HK-2 (cell line): ENCODE results near the gene AKAP13.

ENCODE experiments used
- DNase-seq: peaks from one replicate; pipeline ENCODE4 v3.0.0-alpha.2; 2018; ENCODE audit not compliant: unreplicated experiment

Gene AKAP13

DNA sequence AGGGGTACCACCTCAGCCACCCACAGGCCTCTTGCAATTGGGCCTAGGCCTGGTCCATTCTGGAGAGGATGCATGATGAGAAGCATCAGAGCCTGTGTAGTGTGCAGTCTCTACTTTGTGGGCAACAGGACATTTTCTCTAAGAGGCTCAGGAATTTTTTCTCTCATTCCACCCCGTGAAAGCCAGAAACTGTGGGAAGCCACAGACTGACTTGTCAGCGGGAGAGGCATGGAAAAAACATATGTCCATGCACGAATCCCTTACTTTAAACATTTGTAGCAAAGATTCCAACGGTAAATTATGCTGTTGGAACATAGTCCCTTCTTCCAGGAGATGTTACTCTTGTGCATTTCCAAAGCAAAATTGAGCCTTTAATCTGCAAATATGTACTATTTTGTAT, 217.8 kb downstream of the AKAP13 start:
- no peak for DNase-seq

DNA sequence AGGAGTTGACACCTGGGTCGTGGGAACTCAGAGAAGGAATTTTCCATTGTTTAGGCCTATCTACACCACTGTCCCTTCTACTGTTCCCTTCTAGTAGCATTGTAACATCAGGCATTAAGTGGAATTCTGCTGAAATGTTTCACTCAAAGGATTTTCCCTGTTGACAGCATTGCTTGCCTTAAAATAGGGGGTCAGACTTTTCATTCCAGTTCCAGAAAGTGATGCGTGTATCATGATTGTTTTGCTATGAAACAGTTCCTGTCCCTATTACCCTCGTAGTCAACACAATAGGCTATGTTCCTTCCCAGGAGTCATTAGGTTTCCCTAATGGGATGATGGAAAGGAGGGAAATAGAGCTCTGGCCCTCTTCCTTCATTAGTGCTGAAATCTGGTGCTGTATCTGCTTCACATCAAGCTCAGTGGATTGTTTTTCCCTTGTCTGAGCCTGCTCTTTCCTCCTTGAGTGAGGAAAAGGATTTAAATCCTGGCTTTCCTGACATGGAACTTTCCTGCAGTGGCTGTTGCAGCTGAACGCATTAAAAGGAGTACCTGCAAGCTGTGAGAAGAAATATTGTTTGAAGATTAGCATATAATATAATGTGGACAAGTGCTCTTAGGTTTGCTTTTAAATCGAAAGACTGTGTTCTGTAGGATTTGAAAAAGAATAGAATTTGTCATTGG, 218.5 kb downstream of the AKAP13 start:
- DNase-seq = no peak

DNA sequence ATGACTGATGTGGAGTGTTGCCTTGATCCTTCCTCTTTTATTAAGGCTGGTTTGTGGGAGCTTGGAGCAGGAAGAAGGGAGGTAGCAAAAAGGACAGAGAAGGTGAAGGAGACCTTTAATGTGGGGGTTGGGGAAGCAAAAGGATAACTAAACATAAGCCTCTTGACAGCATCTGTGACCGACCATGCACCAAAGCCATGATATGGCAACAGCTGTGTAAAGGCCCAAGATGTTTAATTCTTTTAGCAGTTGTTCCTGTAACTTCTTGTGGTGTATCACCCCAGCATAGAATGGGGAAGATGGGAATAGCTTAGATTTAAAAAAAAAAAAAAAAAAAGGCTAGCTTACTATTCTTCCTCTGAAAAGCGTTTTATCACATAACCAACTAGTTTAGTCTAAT, 219.6 kb downstream of the AKAP13 start:
- no peak for DNase-seq

DNA sequence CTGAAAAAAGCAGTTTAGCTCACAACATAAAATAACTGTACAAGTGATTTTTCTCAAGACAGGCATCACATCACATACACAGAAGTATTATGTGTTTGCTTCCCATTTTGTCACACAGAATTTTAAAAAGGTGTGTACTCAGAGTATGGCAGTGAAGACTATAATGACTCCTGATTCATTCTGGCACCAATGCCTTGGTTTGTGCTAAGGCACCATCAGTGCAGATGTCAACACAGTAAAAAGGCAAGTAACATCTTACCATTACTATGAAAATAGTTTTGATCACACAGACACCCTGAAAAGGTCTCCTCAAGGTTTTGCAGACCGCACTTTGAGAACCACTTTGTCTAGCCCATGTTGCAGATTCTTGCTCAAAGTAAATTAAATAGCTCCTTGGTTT, 222.8 kb downstream of the AKAP13 start:
- DNase-seq = no peak

DNA sequence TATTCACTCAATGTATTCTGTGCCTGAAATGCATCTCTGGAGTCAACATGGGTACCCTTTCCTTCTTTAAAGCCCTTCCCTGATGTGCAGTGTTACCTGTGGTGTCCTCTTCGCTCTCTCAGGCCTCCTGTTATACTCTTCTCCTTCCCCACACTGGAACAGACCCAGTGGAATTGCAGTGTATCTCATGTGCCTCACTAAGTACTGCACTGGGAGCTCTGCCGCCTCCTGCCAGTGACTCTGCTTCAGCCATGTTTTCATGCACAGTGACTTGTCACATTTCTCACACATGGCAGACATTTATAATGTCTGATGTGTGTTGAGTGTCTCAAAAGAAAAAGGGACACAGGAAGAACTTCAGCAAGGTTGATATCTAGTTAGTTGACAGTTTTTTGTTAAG, 223.3 kb downstream of the AKAP13 start:
- DNase-seq = no peak

DNA sequence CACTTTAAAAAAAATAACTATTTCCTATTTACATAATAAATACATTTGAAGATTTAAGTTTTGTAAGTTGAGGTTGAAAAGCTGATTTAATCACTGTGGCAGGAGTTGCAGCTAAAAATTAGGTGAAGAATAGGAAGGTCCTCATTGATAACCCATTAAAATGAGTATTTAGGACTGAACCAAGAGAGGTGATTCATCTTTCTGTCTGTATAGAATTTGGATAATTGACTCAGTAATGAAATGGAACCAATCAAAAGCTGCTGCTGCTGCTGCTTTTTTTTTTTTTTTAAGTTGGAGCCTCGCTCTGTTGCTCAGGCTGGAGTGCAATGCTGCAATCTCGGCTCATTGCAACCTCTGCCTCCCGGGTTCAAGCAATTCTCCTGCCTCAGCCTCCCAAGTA, 223.8 kb downstream of the AKAP13 start:
- no peak for DNase-seq

DNA sequence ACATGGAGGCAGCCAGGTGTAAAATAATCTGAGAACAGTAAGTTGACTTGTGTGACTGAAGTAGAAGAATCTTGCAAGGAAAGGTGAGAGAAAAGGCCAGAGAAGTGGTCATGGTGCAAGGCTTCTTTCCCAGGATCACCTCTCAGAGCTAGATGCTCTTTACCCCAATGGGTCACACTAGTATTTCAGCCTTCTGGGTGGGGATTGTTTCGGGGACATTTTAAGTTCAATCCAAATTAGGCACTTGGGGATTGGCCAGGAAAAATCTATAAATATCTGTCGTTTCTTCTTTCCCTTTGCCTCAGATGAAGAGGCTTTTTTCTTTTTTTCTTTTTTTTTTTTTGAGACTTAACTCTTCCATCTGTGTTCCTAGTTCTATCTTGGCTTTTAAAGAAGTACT, 226.3 kb downstream of the AKAP13 start:
- no peak for DNase-seq

DNA sequence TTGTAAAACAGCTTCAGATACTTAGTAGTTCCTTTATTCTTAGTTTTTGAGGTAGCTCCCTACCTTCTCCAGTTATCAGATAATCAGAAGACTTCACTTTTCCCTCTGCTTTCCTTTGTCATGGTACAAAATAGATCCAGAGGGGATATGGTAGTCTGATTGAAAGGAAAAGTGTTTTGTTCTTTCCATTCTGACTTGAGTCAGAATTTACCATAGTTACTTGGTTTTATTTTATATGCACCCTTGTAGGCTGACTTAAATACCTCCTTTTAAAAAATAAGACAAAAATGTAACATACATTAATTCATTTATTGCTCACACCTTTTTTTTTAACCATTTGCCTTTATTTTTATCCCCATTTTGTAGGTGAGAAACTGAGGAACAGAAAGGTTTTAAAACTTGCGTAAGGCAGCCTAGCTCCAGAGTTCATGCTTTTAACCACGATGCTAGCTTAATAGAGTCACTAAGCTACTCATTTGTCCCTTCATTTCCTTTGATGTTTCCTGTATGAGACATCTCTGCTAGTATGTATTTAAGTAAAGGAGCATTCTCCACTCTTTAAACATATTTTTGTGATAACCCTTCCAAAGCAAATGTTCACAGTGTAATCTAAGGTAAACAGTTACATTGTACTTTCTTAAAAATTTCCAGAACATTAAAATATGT, 226.9 kb downstream of the AKAP13 start:
- no peak for DNase-seq

DNA sequence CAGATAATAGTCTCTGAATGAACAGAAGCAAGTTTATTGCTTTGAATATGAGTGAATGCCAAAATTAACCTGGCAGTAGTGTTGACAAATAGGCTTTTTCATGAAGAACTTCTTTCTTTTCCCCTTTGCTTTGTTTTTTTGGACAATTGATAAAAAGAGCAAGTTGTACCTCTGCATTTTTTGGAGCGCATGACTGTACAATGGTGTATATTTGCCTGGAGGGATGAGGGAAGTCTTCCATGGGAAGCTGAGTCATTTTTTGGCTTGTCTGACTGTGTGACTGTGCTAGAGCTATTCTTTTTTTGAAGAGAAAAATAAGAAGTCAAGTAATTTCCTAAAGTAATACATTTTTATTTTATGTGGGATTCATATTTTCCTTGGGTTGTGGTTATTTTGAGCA, 227.4 kb downstream of the AKAP13 start:
- no peak for DNase-seq

DNA sequence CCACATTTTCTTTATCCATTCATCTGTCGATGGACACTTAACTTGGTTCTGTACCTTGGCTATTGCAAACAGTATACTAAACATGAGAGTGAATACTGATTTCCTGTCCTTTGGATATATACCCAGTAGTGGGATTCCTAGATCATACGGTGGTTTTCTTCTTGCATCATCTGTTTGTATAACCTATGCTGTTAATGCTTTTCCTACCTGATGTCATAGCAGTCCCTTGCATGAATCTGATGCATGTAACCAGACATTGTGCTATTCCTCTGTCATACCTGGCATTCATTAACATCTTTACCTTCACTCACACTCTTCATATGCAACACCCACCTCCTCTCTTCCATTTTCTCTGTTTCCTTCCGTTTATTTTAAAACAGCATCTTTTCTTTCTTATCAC, 229.1 kb downstream of the AKAP13 start:
- no peak for DNase-seq

DNA sequence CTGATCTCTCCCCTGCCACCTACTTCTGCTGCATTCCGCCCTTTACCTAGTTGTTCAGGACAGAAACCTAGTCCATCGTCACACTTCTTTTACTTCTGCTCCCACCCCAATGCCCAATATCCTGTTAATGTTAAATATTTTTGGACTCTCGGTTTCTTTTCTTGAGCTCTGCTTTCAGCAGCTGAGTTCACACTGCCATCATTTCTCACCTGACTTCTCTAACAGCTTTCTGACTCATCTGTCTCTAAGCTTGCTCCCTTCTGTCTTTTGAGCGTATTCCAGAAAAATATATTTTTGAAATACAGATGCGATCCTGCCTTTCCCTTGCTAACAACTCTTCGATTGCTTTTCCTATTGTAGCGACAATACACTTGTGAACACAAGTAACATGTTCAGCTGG, 231.0 kb downstream of the AKAP13 start:
- DNase-seq = no peak

DNA sequence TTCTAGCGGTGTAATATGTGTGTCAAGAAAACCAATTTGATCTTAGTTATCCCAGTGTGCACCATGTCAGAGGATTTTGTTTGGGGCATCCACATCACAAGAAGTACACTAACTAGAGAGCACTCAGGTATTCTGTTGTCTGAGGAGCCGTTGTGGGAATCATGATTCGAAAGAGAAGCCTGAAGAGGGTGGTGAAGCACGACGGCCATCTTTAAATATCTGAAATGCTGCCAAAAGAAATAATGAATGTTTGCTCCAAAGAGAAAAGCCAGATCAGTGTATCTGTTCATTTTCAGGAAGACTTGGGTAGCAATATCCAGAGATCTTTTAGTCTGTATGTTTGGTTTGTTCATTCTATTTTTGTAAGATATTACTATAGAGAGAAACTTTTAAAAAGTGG, 233.7 kb downstream of the AKAP13 start:
- DNase-seq = no peak

DNA sequence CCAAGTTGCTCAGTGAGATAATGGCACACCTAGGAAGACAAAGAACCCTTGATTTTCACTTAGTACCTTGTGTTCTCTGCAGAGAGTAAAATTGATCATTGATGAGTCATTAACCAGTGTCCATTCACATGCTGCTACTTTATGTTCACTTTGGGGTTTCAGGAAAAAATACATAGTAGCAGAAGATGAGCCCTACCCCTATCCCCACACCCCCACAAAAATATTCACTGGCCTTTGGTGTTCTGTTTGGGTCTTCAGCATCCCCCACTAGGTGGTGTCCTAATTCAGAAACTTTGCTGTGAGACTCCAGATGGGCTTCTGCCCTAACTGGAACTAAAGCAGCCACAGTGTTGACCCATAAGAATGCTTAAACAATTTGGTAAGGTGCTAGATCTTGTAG, 235.5 kb downstream of the AKAP13 start:
- no peak for DNase-seq

DNA sequence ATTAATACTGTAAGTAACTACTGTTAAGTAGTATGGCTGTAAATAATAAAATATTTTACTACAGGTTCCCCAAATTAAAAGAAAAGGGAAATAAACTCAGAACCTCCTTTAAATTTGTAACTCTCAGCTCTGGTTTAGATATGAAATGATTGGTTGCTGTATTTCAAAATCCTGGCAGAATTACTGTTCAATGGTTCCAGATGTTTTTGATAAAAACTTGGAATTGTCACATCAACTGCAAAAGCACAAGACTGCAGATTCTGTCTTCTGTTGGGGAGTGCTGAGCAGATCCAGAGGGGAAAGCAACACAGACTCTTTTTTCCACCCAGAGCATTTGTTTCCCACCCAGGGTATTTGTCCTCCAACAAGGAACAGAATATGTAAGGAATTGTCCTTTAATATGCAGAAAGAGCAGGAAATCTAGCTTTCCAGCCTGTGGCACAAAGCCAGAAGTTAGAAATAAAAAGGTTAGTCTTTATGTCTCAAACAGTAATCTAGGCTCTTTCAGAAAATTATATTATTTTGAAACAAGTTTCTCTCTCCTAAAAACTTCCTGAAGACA, 236.2 kb downstream of the AKAP13 start:
- DNase-seq = no peak

DNA sequence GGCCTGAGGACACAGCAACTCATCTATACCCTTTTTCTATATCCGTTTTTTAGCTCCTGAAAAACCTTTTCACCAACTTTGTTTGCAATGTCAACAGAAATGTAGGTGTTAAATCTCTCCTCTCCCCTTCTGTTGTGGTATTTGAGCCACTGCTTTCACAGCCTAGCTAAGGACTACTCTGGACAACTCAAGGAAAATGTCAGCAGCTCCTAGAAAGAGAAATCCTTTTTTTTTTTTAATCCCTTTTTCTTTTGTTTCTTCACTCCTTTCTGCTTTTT, 237.8 kb downstream of the AKAP13 start:
- DNase-seq = no peak

DNA sequence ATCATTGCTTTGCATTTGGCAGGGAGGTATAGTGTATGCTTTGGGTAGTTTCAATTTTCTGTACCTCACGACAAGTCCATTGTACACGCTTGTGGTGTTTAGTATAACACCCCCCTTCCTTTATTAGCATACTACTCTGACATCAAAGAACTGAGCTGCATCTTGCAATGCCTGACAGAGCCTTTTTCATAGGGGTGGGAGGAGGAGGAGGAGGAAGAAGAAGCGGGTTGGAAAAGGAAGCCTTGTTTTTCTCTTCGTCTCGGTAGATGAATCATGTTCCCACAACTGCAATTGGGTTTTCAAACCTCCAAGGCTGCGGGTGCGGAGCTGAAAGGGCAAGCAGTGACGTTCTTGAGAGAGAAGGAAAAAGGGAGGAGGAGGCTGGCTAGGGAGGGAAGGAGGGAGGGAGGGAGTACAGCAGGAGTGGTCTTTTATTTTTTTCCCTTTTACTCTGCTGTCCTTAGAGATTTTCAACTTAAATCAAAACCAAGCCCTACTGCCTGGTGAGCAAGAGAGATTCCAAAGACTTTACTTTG, 238.6 kb downstream of the AKAP13 start:
- DNase-seq = no peak

DNA sequence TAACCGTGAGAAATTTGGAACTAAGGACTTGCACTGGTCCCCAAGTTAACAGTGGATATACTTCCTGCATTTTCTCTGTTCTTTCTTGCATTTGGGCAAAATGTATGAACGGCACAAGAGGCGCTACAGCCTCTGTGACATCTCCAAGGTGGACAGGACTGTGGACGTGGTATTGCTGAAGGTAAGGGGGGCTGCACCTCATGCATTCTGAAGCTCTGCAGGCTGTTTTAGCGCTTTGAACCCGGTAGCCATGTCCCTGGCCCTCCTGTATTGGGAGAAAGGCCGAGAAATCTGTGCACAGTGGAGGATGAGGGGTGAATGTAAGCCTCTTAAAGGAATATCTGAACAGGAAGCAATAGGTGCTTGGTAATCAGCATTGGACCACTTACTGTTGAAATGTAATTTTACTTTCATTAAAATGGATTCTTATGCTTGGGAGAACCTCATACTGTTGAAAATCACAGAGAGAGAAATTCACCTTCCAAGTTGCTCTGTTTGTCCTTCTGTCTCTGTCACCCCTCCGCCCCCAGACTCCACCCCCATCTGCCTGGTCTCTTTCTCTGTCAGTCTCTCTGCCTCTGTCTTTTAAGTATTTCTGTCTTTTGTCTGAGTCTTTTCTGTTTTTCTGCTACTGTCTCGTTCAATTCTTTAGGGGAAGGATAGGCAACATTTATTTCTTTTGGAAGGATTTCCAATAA, 239.7 kb downstream of the AKAP13 start:
- DNase-seq = no peak

DNA sequence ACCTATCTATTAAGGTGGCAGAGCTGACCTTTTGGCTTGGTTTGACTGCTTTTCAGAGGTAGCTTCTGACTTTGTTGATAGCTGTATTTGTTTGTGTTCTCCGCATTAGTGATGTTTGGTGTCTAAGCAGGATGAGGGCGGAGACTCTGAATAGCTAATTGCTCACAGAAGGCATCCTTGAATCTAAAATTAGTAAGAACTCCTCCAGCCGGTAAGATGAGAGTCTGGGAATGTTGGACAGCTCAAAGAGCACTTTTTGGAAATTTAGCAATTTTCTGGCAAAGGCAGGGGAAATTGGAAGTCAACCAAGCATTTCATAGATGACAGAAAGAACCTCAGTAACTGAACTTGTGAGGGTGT, 240.3 kb downstream of the AKAP13 start:
- DNase-seq = no peak

DNA sequence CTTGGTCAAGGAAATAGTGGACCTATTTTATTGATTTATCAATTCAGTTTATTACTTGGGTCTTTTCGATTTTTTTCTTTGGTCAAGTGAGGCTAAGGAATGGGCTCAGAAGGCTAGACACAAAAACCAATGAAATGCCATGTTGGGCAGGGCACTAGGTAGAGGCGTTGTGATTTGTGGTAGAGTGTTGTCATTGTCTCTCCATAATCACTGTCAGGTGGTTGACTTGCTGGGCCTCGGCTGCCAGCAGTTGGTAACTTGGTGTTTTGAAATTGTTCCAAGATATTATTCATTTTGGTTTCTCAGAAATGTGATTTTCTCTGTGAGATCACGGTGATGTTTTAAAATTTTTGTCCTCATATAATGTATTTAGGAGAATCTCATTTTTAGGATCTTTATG, 240.7 kb downstream of the AKAP13 start:
- DNase-seq = no peak

DNA sequence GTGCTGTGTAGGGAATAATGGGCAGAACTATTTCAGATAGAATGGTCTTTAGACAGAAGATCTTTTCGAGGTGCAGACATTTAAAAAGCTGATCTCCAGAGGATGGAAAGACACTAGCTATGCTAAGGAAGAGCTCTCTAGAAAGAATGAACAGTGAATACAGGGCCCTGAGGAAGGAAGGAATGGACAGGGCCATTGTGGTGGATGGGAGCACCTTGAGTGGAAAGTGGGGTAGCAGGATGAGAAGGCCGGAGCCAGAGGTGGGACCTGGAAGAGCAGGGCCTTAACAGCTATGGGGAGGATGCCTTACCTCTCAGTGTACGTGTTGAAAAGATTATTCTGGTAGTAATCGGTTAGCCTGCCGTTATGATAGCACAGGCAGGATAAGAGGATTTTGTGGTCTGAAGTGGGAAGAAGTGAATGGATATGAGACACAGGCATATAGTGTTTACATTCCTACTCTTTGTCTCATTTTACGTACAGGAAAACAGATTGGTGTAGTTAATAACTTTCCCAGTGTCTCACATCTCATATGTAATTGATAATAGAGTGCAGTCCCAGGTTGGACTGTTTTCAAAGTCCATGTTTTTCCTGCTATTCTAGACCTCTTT, 241.9 kb downstream of the AKAP13 start:
- DNase-seq = no peak

DNA sequence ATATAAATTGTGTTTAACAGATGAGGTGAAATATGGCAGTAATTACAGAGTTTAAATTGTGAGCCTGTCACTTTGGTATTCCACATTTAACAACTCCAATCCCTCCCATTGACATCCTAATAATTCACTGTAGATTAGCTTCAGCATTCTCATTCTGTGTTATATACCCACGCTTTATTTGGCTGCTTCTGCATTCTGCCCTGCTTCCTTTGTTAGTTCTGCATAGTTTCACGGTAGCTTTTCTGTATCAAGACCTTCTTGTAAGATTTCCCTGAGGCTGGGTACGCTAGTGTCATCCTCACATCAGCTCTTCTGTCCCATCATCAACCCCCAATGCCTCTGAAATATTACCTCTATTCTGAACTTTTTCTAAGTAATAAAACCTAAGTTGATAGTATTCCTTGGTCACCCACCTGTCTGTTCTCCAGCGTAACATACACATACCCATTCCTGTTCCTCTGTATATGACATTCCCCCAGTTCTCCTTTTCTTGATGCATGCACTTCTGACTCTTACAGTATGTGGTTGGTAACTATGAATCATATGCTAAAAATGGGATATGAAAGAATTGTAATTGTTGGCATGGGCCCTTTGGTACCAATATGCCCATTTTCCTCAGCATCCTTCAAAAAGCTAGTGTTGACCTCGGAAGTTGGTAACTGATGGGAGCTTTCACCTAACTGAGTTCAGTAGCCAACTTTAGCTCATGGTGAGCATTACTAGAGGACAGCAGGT, 243.1 kb downstream of the AKAP13 start:
- DNase-seq = no peak

DNA sequence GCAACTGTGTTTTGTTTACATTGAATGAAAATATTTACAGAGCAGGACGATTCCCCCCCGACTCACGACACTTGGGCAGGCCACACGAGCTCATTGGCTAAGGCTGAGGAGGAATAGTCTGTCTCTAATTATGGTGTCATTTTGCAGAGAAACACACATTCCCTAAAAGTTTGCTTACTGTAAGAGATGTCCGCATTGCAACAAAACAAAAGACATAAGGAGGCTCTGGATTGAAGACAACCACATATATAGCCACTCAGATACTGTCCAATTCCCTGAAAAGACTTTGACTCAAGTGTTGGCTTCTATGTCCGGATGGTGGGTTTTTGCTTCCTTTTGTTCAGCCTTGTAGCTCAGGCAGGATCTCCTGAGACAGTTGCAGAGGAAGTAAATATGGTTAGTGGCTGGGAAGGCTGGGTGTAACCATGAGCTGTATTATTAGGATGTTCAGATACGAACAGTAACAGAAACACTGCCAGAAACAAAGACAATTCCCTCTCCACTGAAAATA, 243.9 kb downstream of the AKAP13 start:
- no peak for DNase-seq
